Right kidney (tissue), 1 donor: ENCODE results near the gene MCRIP1.

ENCODE experiments used
- DNase-seq: peaks from one replicate; pipeline ENCODE4 v3.0.0-alpha.2; 2016

MCRIP1 gene

GRCh38 chr17:81822312-81822637 is 10.8 kb downstream of the MCRIP1 start:
- no peak for DNase-seq

- DNase-seq, result no peak
Observed at GRCh38 chr17:81821603-81822311, 11.3 kb downstream of the MCRIP1 start.

GRCh38 chr17:81821147-81821546 is 11.9 kb downstream of the MCRIP1 start:
- DNase-seq, result no peak

GRCh38 chr17:81819708-81820107 is 13.4 kb downstream of the MCRIP1 start:
- no peak for DNase-seq

- no peak for DNase-seq
Observed at GRCh38 chr17:81817758-81818147, 15.3 kb downstream of the MCRIP1 start.

- DNase-seq, result no peak
Observed at GRCh38 chr17:81815646-81815986, 17.5 kb downstream of the MCRIP1 start.

- DNase-seq, result peak; percentile 72
Observed at GRCh38 chr17:81814748-81815645, 18.1 kb downstream of the MCRIP1 start.

GRCh38 chr17:81813861-81814683 is 19.0 kb downstream of the MCRIP1 start:
- DNase-seq, result no peak

GRCh38 chr17:81813371-81813684 is 19.8 kb downstream of the MCRIP1 start:
- DNase-seq, result no peak

GRCh38 chr17:81812571-81813370 is 20.3 kb downstream of the MCRIP1 start:
- no peak for DNase-seq

GRCh38 chr17:81811705-81812570 is 21.2 kb downstream of the MCRIP1 start:
- DNase-seq, result no peak

- DNase-seq, result no peak
Observed at GRCh38 chr17:81810892-81811704, 22.0 kb downstream of the MCRIP1 start.

GRCh38 chr17:81810476-81810875 is 22.6 kb downstream of the MCRIP1 start:
- DNase-seq, result no peak

GRCh38 chr17:81809556-81809998 is 23.5 kb downstream of the MCRIP1 start:
- DNase-seq, result no peak

- no peak for DNase-seq
Observed at GRCh38 chr17:81808778-81809555, 24.1 kb downstream of the MCRIP1 start.

- no peak for DNase-seq
Observed at GRCh38 chr17:81807839-81808238, 25.3 kb downstream of the MCRIP1 start.

- DNase-seq, result no peak
Observed at GRCh38 chr17:81807210-81807719, 25.8 kb downstream of the MCRIP1 start.

GRCh38 chr17:81806461-81807209 is 26.5 kb downstream of the MCRIP1 start:
- no peak for DNase-seq
